Glutamatergic neuron (in vitro differentiated cells): ENCODE measurements around the gene RGS16. TPM values are rescaled to one million over a fixed set of nuclear protein-coding genes. Genes with fewer than 3 reads are reported as not detected.

Source experiments
- DNase-seq: peaks from one replicate; pipeline ENCODE4 v3.0.0; 2022
- H3K27ac Mint-ChIP-seq: one replicate; pipeline ENCODE4 v1.8.0; 2020; ENCODE audit warnings: mild to moderate bottlenecking, mixed read lengths, inconsistent platforms; ENCODE audit not compliant: unreplicated experiment
- H3K27me3 Mint-ChIP-seq: one replicate; pipeline ENCODE4 v1.8.0; 2020; ENCODE audit warnings: mild to moderate bottlenecking, moderate library complexity, mixed read lengths, inconsistent platforms; ENCODE audit not compliant: unreplicated experiment
- H3K36me3 Mint-ChIP-seq: one replicate; pipeline ENCODE4 v1.8.0; 2020; ENCODE audit warnings: mild to moderate bottlenecking, mixed read lengths, inconsistent platforms; ENCODE audit not compliant: unreplicated experiment
- H3K4me1 Mint-ChIP-seq: one replicate; pipeline ENCODE4 v1.8.0; 2020; ENCODE audit warnings: mild to moderate bottlenecking, low read depth, mixed read lengths, inconsistent platforms; ENCODE audit not compliant: unreplicated experiment
- H3K4me3 Mint-ChIP-seq: one replicate; pipeline ENCODE4 v1.8.0; 2020; ENCODE audit warnings: mild to moderate bottlenecking, mixed read lengths, inconsistent platforms; ENCODE audit not compliant: unreplicated experiment
- H3K9me3 Mint-ChIP-seq: one replicate; pipeline ENCODE4 v1.8.0; 2020; ENCODE audit warnings: mild to moderate bottlenecking, moderate library complexity, mixed read lengths, inconsistent platforms; ENCODE audit not compliant: unreplicated experiment
- CTCF ChIP-seq: fragments of 200-600 bp; sonication (generic); IDR thresholded peaks from one replicate; pipeline ENCODE4 v1.5.0; 2021; ENCODE audit not compliant: partially characterized antibody, unreplicated experiment
- total RNA-seq: library from RNA; stranded (reverse); fragmentation: NEBNext Ultra II Directional; extraction: Animal tissue kit (Norgen Biotek cat#: 25700); gene quantifications from one replicate; pipeline ENCODE4 v1.2.1, GENCODE V29; 2021; ENCODE audit not compliant: unreplicated experiment

Gene RGS16
- total RNA-seq, 1 donor from 2014 or later, result 37.2 TPM

GRCh38 chr1:182560392-182560984 lies 43.7 kb downstream of the RGS16 start:
- Mint-ChIP-seq H3K9me3 (no peaks in the 10 kb centered on the region), H3K36me3 (no peaks in the 10 kb centered on the region)
- TF ChIP-seq CTCF, result no peak

GRCh38 chr1:182556279-182556678 lies 47.9 kb downstream of the RGS16 start:
- Mint-ChIP-seq H3K27me3 (no peaks in the 10 kb centered on the region), H3K4me1 (no peaks in the 10 kb centered on the region), H3K4me3 (no peak overlapping the region), H3K27ac (no peak overlapping the region), H3K9me3 (peaks cover 1% of the 10 kb centered on the region), H3K36me3 (no peaks in the 10 kb centered on the region)
- no peak for DNase-seq
- no peak for TF ChIP-seq CTCF

More at GRCh38 chr1:182560392-182560984, 43.7 kb downstream of the RGS16 start:
- H3K4me3 Mint-ChIP-seq, result no peak overlapping the region
- no peak overlapping the region for H3K27ac Mint-ChIP-seq
- no peak for DNase-seq
- peaks cover 2% of the 10 kb centered on the region for H3K27me3 Mint-ChIP-seq
- H3K4me1 Mint-ChIP-seq, result no peaks in the 10 kb centered on the region

- Mint-ChIP-seq H3K9me3 (peaks cover 1% of the 10 kb centered on the region), H3K36me3 (no peaks in the 10 kb centered on the region), H3K27me3 (no peaks in the 10 kb centered on the region), H3K4me1 (no peaks in the 10 kb centered on the region), H3K27ac (no peak overlapping the region), H3K4me3 (no peak overlapping the region)
- DNase-seq, result no peak
- no peak for TF ChIP-seq CTCF
Observed at GRCh38 chr1:182555493-182555892, 48.7 kb downstream of the RGS16 start.

GRCh38 chr1:182552527-182552926 lies 51.7 kb downstream of the RGS16 start:
- Mint-ChIP-seq H3K27me3 (no peaks in the 10 kb centered on the region), H3K9me3 (peaks cover 1% of the 10 kb centered on the region), H3K4me1 (no peaks in the 10 kb centered on the region), H3K4me3 (no peak overlapping the region), H3K27ac (no peak overlapping the region), H3K36me3 (no peaks in the 10 kb centered on the region)
- no peak for DNase-seq
- no peak for TF ChIP-seq CTCF

GRCh38 chr1:182549811-182550210 lies 54.4 kb downstream of the RGS16 start:
- H3K4me3 Mint-ChIP-seq, result no peak overlapping the region
- no peak for TF ChIP-seq CTCF
- DNase-seq, result no peak
- H3K4me1 Mint-ChIP-seq, result no peaks in the 10 kb centered on the region
- H3K27me3 Mint-ChIP-seq, result no peaks in the 10 kb centered on the region
- H3K27ac Mint-ChIP-seq, result no peak overlapping the region
- peaks cover 1% of the 10 kb centered on the region for H3K9me3 Mint-ChIP-seq
- no peaks in the 10 kb centered on the region for H3K36me3 Mint-ChIP-seq
